GM23338 (cell line): ENCODE measurements around the gene SLIT1. TPM values are rescaled to one million over a fixed set of nuclear protein-coding genes. Genes with fewer than 3 reads are reported as not detected.

ENCODE experiments used
- ATAC-seq: fragments of 200-7000 bp; cut with Tn5 transposase; 3 replicates; pipeline ENCODE4 v1.9.1; 2020
- DNase-seq: peaks from one replicate; pipeline ENCODE4 v3.0.0-alpha.2; 2015; ENCODE audit warnings: low spot score
- H2AFZ ChIP-seq: fragments of 200-600 bp; sonication (generic); 2 replicates; pipeline ENCODE4 v1.8.0; 2016; ENCODE audit warnings: antibody characterized with exemption, mild to moderate bottlenecking, moderate library complexity
- H3F3A ChIP-seq: fragments of 200-600 bp; sonication (generic); replicated peaks from 2 replicates; pipeline ENCODE4 v1.8.0; 2017; ENCODE audit warnings: antibody characterized with exemption, mixed run types, low read depth
- H3K27ac ChIP-seq: fragments of 200-600 bp; sonication (generic); 2 replicates; pipeline ENCODE4 v1.6.1; 2016; ENCODE audit warnings: low read depth
- H3K27me3 ChIP-seq: fragments of 200-600 bp; sonication (generic); 2 replicates; pipeline ENCODE4 v1.8.0; 2016; ENCODE audit warnings: mild to moderate bottlenecking, mixed run types, moderate library complexity; ENCODE audit not compliant: insufficient read depth
- H3K36me3 ChIP-seq: fragments of 200-600 bp; sonication (generic); 2 replicates; pipeline ENCODE4 v1.8.0; 2016; ENCODE audit warnings: mild to moderate bottlenecking; ENCODE audit not compliant: insufficient read depth
- H3K4me1 ChIP-seq: fragments of 200-600 bp; sonication (generic); 2 replicates; pipeline ENCODE4 v1.8.0; 2016; ENCODE audit warnings: mild to moderate bottlenecking, moderate library complexity; ENCODE audit not compliant: insufficient read depth
- H3K4me2 ChIP-seq: fragments of 200-600 bp; sonication (generic); 2 replicates; pipeline ENCODE4 v1.7.1; 2017; ENCODE audit warnings: mixed run types
- H3K4me3 ChIP-seq: fragments of 200-600 bp; sonication (generic); 2 replicates; pipeline ENCODE4 v1.6.1; 2016; ENCODE audit warnings: mixed run types
- H3K79me2 ChIP-seq: fragments of 200-600 bp; sonication (generic); replicated peaks from 2 replicates; pipeline ENCODE4 v1.8.0; 2017; ENCODE audit warnings: mild to moderate bottlenecking; ENCODE audit not compliant: insufficient read depth
- H3K9me2 ChIP-seq: fragments of 200-600 bp; sonication (generic); 2 replicates; pipeline ENCODE4 v1.8.0; 2017; ENCODE audit not compliant: insufficient read depth
- H4K20me1 ChIP-seq: fragments of 200-600 bp; sonication (generic); replicated peaks from 2 replicates; pipeline ENCODE4 v1.8.0; 2017; ENCODE audit warnings: mild to moderate bottlenecking; ENCODE audit not compliant: insufficient read depth
- H3K27ac Mint-ChIP-seq: 2 replicates; pipeline ENCODE4 v1.8.0; 2020; ENCODE audit warnings: inconsistent platforms, mild to moderate bottlenecking, moderate library complexity, mixed read lengths
- H3K27me3 Mint-ChIP-seq: 3 replicates; pipeline ENCODE4 v1.8.0; 2022; ENCODE audit warnings: low read depth, mild to moderate bottlenecking, moderate library complexity, mixed read lengths, inconsistent platforms; ENCODE audit not compliant: insufficient read depth, poor library complexity
- H3K36me3 Mint-ChIP-seq: 3 replicates; pipeline ENCODE4 v1.8.0; 2021; ENCODE audit warnings: low read depth, mild to moderate bottlenecking, inconsistent platforms, moderate library complexity, mixed read lengths
- H3K4me1 Mint-ChIP-seq: 3 replicates; pipeline ENCODE4 v1.8.0; 2020; ENCODE audit warnings: mild to moderate bottlenecking, inconsistent platforms, mixed read lengths
- H3K4me3 Mint-ChIP-seq: 3 replicates; pipeline ENCODE4 v1.8.0; 2021; ENCODE audit warnings: moderate library complexity, mild to moderate bottlenecking, inconsistent platforms, mixed read lengths
- H3K9me3 Mint-ChIP-seq: 3 replicates; pipeline ENCODE4 v1.8.0; 2020; ENCODE audit warnings: moderate library complexity, mild to moderate bottlenecking, inconsistent platforms, mixed read lengths
- CREB1 ChIP-seq: fragments of 250-450 bp; sonication (Bioruptor Pico); IDR thresholded peaks from 2 replicates; pipeline ENCODE4 v1.5.0; 2020; ENCODE audit warnings: low read depth, mild to moderate bottlenecking, moderate library complexity
- EZH2 ChIP-seq: fragments of 200-600 bp; sonication (generic); IDR thresholded peaks from one replicate; pipeline ENCODE4 v1.8.0; 2017; ENCODE audit warnings: antibody characterized with exemption, mild to moderate bottlenecking, low read depth; ENCODE audit not compliant: unreplicated experiment
- EZH2phosphoT487 ChIP-seq: fragments of 200-600 bp; sonication (generic); IDR thresholded peaks from one replicate; pipeline ENCODE4 v1.8.1; 2018; ENCODE audit warnings: antibody characterized with exemption; ENCODE audit not compliant: unreplicated experiment
- JUNB ChIP-seq: IDR thresholded peaks from one replicate; pipeline ENCODE4 v1.6.1; 2016; ENCODE audit warnings: antibody characterized with exemption; ENCODE audit not compliant: unreplicated experiment
- NANOG ChIP-seq: IDR thresholded peaks from 2 replicates; pipeline ENCODE4 v1.6.1; 2016; ENCODE audit warnings: antibody characterized with exemption, borderline replicate concordance
- POLR2AphosphoS5 ChIP-seq: IDR thresholded peaks from 2 replicates; pipeline ENCODE4 v1.6.1; 2016; ENCODE audit warnings: antibody characterized with exemption, low read depth
- STAT1 ChIP-seq: IDR thresholded peaks from one replicate; pipeline ENCODE4 v1.6.1; 2016; ENCODE audit warnings: antibody characterized with exemption; ENCODE audit not compliant: unreplicated experiment
- ZNF114 ChIP-seq: fragments of 250-450 bp; sonication (Bioruptor Pico); IDR thresholded peaks from 2 replicates; pipeline ENCODE4 v1.5.0; 2020; ENCODE audit warnings: mild to moderate bottlenecking, moderate library complexity
- ZNF331 ChIP-seq: fragments of 250-450 bp; sonication (Bioruptor Pico); IDR thresholded peaks from 2 replicates; pipeline ENCODE4 v1.5.0; 2020; ENCODE audit warnings: low read depth, mild to moderate bottlenecking, moderate library complexity
- polyA plus RNA-seq: library from polyadenylated mRNA; unstranded; fragments of >200 nt; fragmentation: Nextera tagmentation; extraction: Ambion mirVana; gene quantifications from 2 replicates; pipeline ENCODE4 v1.2.1, GENCODE V29; 2016
- total RNA-seq: library from RNA; depleted of rRNA; stranded (reverse); fragments of >200 nt; shearing (Covaris generic); gene quantifications from 2 replicates; pipeline ENCODE4 v1.2.3, GENCODE V29; 2014
- TF ChIP-seq, protein P1 (sequence below): IDR thresholded peaks from 2 replicates; pipeline ENCODE4 v1.6.1; 2016; ENCODE audit warnings: antibody characterized with exemption
- TF ChIP-seq, protein P2 (sequence below): fragments of 250-450 bp; sonication (Bioruptor Pico); IDR thresholded peaks from 2 replicates; pipeline ENCODE4 v1.5.0; 2020; ENCODE audit warnings: mild to moderate bottlenecking, moderate library complexity
- TF ChIP-seq, protein P3 (sequence below): IDR thresholded peaks from one replicate; pipeline ENCODE4 v1.6.1; 2018; ENCODE audit warnings: antibody characterized with exemption; ENCODE audit not compliant: unreplicated experiment
- TF ChIP-seq, protein P4 (sequence below), 2 experiments: fragments of 200-600 bp in 1 of 2; sonication (generic) in 1 of 2; conservative IDR thresholded peaks; 2 replicates each; pipeline versions ENCODE4 v1.5.1 to v1.6.1; 2016 to 2017; ENCODE audit warnings: antibody characterized with exemption in 2 of 2, low read depth in 2 of 2, mild to moderate bottlenecking in 2 of 2, moderate library complexity in 1 of 2

The SLIT1 gene
- total and polyA plus RNA-seq, 2 experiments from 2014 or later = 0.76 to 1.7 TPM

DNA sequence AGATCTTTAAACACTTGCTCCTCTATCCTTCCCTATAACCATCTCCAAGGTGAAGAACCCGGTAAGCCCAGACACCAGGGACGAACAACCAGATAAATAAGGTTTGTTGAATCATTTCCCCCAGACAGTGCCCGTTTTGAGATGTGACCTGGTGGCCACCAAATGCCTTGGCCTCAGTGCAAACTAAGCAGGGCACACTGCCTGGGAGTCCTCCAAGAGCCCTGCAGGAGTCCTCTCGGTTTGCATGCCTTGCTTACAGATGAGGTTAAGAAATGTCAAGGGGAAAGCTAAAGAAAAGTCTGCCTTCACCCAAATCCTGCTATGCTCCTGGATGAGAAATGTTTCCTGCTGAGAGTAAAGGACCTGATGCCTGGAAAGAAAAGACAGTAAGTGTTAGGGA is 31.6 kb downstream of the SLIT1 start:
- TF ChIP-seq POLR2AphosphoS5 (no peak), CREB1 (CRISPR knock-in tag) (no peak), ZNF114 (no peak), JUNB (no peak), EZH2phosphoT487 (no peak), STAT1 (no peak), EZH2 (no peak), ZNF331 (CRISPR knock-in tag) (no peak), NANOG (no peak)
- TF ChIP-seq, protein P1, sequence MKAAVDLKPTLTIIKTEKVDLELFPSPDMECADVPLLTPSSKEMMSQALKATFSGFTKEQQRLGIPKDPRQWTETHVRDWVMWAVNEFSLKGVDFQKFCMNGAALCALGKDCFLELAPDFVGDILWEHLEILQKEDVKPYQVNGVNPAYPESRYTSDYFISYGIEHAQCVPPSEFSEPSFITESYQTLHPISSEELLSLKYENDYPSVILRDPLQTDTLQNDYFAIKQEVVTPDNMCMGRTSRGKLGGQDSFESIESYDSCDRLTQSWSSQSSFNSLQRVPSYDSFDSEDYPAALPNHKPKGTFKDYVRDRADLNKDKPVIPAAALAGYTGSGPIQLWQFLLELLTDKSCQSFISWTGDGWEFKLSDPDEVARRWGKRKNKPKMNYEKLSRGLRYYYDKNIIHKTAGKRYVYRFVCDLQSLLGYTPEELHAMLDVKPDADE = no peak
- TF ChIP-seq, protein P2, sequence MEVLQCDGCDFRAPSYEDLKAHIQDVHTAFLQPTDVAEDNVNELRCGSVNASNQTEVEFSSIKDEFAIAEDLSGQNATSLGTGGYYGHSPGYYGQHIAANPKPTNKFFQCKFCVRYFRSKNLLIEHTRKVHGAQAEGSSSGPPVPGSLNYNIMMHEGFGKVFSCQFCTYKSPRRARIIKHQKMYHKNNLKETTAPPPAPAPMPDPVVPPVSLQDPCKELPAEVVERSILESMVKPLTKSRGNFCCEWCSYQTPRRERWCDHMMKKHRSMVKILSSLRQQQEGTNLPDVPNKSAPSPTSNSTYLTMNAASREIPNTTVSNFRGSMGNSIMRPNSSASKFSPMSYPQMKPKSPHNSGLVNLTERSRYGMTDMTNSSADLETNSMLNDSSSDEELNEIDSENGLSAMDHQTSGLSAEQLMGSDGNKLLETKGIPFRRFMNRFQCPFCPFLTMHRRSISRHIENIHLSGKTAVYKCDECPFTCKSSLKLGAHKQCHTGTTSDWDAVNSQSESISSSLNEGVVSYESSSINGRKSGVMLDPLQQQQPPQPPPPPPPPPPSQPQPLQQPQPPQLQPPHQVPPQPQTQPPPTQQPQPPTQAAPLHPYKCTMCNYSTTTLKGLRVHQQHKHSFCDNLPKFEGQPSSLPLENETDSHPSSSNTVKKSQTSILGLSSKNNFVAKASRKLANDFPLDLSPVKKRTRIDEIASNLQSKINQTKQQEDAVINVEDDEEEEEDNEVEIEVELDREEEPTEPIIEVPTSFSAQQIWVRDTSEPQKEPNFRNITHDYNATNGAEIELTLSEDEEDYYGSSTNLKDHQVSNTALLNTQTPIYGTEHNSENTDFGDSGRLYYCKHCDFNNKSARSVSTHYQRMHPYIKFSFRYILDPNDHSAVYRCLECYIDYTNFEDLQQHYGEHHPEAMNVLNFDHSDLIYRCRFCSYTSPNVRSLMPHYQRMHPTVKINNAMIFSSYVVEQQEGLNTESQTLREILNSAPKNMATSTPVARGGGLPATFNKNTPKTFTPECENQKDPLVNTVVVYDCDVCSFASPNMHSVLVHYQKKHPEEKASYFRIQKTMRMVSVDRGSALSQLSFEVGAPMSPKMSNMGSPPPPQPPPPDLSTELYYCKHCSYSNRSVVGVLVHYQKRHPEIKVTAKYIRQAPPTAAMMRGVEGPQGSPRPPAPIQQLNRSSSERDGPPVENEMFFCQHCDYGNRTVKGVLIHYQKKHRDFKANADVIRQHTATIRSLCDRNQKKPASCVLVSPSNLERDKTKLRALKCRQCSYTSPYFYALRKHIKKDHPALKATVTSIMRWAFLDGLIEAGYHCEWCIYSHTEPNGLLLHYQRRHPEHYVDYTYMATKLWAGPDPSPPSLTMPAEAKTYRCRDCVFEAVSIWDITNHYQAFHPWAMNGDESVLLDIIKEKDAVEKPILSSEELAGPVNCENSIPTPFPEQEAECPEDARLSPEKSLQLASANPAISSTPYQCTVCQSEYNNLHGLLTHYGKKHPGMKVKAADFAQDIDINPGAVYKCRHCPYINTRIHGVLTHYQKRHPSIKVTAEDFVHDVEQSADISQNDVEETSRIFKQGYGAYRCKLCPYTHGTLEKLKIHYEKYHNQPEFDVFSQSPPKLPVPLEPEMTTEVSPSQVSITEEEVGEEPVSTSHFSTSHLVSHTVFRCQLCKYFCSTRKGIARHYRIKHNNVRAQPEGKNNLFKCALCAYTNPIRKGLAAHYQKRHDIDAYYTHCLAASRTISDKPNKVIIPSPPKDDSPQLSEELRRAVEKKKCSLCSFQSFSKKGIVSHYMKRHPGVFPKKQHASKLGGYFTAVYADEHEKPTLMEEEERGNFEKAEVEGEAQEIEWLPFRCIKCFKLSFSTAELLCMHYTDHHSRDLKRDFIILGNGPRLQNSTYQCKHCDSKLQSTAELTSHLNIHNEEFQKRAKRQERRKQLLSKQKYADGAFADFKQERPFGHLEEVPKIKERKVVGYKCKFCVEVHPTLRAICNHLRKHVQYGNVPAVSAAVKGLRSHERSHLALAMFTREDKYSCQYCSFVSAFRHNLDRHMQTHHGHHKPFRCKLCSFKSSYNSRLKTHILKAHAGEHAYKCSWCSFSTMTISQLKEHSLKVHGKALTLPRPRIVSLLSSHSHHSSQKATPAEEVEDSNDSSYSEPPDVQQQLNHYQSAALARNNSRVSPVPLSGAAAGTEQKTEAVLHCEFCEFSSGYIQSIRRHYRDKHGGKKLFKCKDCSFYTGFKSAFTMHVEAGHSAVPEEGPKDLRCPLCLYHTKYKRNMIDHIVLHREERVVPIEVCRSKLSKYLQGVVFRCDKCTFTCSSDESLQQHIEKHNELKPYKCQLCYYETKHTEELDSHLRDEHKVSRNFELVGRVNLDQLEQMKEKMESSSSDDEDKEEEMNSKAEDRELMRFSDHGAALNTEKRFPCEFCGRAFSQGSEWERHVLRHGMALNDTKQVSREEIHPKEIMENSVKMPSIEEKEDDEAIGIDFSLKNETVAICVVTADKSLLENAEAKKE = no peak
- TF ChIP-seq, protein P3, sequence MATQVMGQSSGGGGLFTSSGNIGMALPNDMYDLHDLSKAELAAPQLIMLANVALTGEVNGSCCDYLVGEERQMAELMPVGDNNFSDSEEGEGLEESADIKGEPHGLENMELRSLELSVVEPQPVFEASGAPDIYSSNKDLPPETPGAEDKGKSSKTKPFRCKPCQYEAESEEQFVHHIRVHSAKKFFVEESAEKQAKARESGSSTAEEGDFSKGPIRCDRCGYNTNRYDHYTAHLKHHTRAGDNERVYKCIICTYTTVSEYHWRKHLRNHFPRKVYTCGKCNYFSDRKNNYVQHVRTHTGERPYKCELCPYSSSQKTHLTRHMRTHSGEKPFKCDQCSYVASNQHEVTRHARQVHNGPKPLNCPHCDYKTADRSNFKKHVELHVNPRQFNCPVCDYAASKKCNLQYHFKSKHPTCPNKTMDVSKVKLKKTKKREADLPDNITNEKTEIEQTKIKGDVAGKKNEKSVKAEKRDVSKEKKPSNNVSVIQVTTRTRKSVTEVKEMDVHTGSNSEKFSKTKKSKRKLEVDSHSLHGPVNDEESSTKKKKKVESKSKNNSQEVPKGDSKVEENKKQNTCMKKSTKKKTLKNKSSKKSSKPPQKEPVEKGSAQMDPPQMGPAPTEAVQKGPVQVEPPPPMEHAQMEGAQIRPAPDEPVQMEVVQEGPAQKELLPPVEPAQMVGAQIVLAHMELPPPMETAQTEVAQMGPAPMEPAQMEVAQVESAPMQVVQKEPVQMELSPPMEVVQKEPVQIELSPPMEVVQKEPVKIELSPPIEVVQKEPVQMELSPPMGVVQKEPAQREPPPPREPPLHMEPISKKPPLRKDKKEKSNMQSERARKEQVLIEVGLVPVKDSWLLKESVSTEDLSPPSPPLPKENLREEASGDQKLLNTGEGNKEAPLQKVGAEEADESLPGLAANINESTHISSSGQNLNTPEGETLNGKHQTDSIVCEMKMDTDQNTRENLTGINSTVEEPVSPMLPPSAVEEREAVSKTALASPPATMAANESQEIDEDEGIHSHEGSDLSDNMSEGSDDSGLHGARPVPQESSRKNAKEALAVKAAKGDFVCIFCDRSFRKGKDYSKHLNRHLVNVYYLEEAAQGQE = no peak
- TF ChIP-seq, protein P4, sequence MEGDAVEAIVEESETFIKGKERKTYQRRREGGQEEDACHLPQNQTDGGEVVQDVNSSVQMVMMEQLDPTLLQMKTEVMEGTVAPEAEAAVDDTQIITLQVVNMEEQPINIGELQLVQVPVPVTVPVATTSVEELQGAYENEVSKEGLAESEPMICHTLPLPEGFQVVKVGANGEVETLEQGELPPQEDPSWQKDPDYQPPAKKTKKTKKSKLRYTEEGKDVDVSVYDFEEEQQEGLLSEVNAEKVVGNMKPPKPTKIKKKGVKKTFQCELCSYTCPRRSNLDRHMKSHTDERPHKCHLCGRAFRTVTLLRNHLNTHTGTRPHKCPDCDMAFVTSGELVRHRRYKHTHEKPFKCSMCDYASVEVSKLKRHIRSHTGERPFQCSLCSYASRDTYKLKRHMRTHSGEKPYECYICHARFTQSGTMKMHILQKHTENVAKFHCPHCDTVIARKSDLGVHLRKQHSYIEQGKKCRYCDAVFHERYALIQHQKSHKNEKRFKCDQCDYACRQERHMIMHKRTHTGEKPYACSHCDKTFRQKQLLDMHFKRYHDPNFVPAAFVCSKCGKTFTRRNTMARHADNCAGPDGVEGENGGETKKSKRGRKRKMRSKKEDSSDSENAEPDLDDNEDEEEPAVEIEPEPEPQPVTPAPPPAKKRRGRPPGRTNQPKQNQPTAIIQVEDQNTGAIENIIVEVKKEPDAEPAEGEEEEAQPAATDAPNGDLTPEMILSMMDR (conservative IDR thresholded peaks at IDR 0.05; ENCODE audit: low read depth in 2 of 2) = no peak
- H3K4me1 Mint-ChIP-seq = peaks cover 13% of the 10 kb centered on the region
- H3K4me3 ChIP-seq = no peak overlapping the region
- peaks cover 5% of the 10 kb centered on the region for H3K27me3 Mint-ChIP-seq
- H3F3A ChIP-seq = no peaks in the 10 kb centered on the region
- no peak overlapping the region for H3K27ac ChIP-seq
- H3K4me1 ChIP-seq = no peaks in the 10 kb centered on the region
- H3K9me2 ChIP-seq = no peaks in the 10 kb centered on the region
- H3K4me3 Mint-ChIP-seq = no peak overlapping the region
- ATAC-seq = no peak
- H3K27me3 ChIP-seq = no peaks in the 10 kb centered on the region
- no peak for DNase-seq
- no peaks in the 10 kb centered on the region for H3K79me2 ChIP-seq
- no peak overlapping the region for H3K4me2 ChIP-seq
- no peaks in the 10 kb centered on the region for H4K20me1 ChIP-seq
- H3K36me3 ChIP-seq = no peaks in the 10 kb centered on the region
- H3K9me3 Mint-ChIP-seq = no peaks in the 10 kb centered on the region
- no peak overlapping the region for H2AFZ ChIP-seq
- no peak overlapping the region for H3K27ac Mint-ChIP-seq
- no peaks in the 10 kb centered on the region for H3K36me3 Mint-ChIP-seq
